Endodermal cell (in vitro differentiated cells): ENCODE data around the gene KCTD11. TPM values are rescaled to one million over a fixed set of nuclear protein-coding genes. Genes with fewer than 3 reads are reported as not detected.
"Not testable (repeated sequence)": the region's sequence is repeated elsewhere in the genome, so short reads cannot be mapped to it uniquely, and the experiment has no call there.

Experiments used
- DNase-seq: peaks from one replicate; pipeline ENCODE4 v3.0.0-alpha.2; 2017
- H3K27ac ChIP-seq: 2 replicates; pipeline ENCODE4 v1.5.1; 2013; ENCODE audit warnings: mild to moderate bottlenecking, low read depth, low read length, moderate library complexity
- H3K27me3 ChIP-seq: 2 replicates; pipeline ENCODE4 v1.6.1; 2013; ENCODE audit warnings: mild to moderate bottlenecking, low read length, moderate library complexity; ENCODE audit not compliant: insufficient read depth, control insufficient read depth, poor library complexity, severe bottlenecking
- H3K36me3 ChIP-seq: 2 replicates; pipeline ENCODE4 v1.7.0; 2013; ENCODE audit warnings: mild to moderate bottlenecking, low read length, moderate library complexity; ENCODE audit not compliant: control insufficient read depth, insufficient read depth
- H3K4me1 ChIP-seq: one replicate; pipeline ENCODE4 v1.7.0; 2013; ENCODE audit warnings: low read length; ENCODE audit not compliant: control insufficient read depth, insufficient read depth
- H3K4me3 ChIP-seq: 2 replicates; pipeline ENCODE4 v1.5.1; 2013; ENCODE audit warnings: mild to moderate bottlenecking, low read length, moderate library complexity
- H3K9ac ChIP-seq: 2 replicates; pipeline ENCODE4 v1.6.1; 2013; ENCODE audit warnings: mild to moderate bottlenecking, low read length, moderate library complexity; ENCODE audit not compliant: poor library complexity, severe bottlenecking; ENCODE audit errors: extremely low read depth
- H3K9me3 ChIP-seq: 2 replicates; pipeline ENCODE4 v1.6.1; 2013; ENCODE audit warnings: mild to moderate bottlenecking, low read length, moderate library complexity; ENCODE audit not compliant: control insufficient read depth
- H3K27ac Mint-ChIP-seq: 2 replicates; pipeline ENCODE4 v1.8.0; 2020; ENCODE audit warnings: mixed read lengths
- H3K27me3 Mint-ChIP-seq: 2 replicates; pipeline ENCODE4 v1.8.0; 2021; ENCODE audit warnings: mild to moderate bottlenecking, mixed read lengths; ENCODE audit not compliant: insufficient read depth
- H3K36me3 Mint-ChIP-seq: 2 replicates; pipeline ENCODE4 v1.8.0; 2020; ENCODE audit warnings: low read depth, mixed read lengths
- H3K4me1 Mint-ChIP-seq: 2 replicates; pipeline ENCODE4 v1.8.0; 2020; ENCODE audit warnings: mixed read lengths
- H3K4me3 Mint-ChIP-seq: 2 replicates; pipeline ENCODE4 v1.8.0; 2020; ENCODE audit warnings: mild to moderate bottlenecking, moderate library complexity, mixed read lengths
- H3K9me3 Mint-ChIP-seq: 2 replicates; pipeline ENCODE4 v1.8.0; 2020; ENCODE audit warnings: mild to moderate bottlenecking, mixed read lengths
- WGBS, 2 experiments: methylation state at CpG; one replicate each; pipeline versions ENCODE4 v1.1.5 to v1.1.7; 2013; ENCODE audit warnings: missing lambda C conversion rate in 2 of 2, mixed read lengths in 1 of 2; ENCODE audit not compliant: insufficient coverage in 1 of 2, insufficient read length in 1 of 2; 5-methylcytosine and 5-hydroxymethylcytosine counted together
- total RNA-seq, 2 donors: library from RNA; stranded (reverse); fragmentation: NEBNext Ultra II Directional in 1 of 2; extraction: Animal tissue kit (Norgen Biotek cat#: 25700) in 1 of 2; gene quantifications; 2 replicates in 1 of 2; 3 replicates in 1 of 2; pipeline ENCODE4 v1.2.1, GENCODE V29; 2021
- TF ChIP-seq, protein P1 (sequence below): fragments of 200-600 bp; sonication (generic); conservative IDR thresholded peaks from 2 replicates; pipeline ENCODE4 v1.5.0; 2021; ENCODE audit warnings: antibody characterized with exemption, mild to moderate bottlenecking

The KCTD11 gene
- total RNA-seq, 2 donors from 2014 or later = 7.1 to 8.4 TPM

DNA sequence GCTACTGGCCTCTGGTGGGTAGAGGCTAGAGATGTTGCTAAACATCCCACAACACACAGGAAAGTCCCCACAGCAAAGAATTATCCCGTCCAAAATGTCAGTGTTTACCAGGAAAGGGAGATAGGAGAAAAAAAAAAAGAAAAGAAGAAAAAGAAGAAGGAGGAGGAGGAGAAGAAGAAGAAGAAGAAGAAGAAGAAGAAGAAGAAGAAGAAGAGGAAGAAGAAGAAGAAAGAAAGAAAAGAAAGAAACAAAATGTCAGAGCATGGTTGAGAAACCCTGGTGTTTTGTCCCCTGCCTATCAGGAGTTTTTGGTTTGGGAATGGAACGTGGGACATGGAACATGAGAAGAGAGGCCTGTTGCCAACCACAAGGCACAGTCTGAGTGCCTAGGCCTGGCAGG is 5.4 kb downstream of the KCTD11 start:
- Histone ChIP-seq H3K27me3 (no peaks in the 10 kb centered on the region), H3K4me1 (peaks cover 5% of the 10 kb centered on the region), H3K9me3 (no peaks in the 10 kb centered on the region), H3K36me3 (no peaks in the 10 kb centered on the region), H3K4me3 (no peak overlapping the region), H3K9ac (no peak overlapping the region), H3K27ac (no peak overlapping the region)
- H3K4me3 Mint-ChIP-seq = no peak overlapping the region
- DNase-seq = no peak
- H3K4me1 Mint-ChIP-seq = peaks cover 5% of the 10 kb centered on the region
- WGBS, 2 experiments = 89 to 100% methylated on average over 1 to 2 of the region's 2 CpGs
- no peak overlapping the region for H3K27ac Mint-ChIP-seq
- no peaks in the 10 kb centered on the region for H3K36me3 Mint-ChIP-seq
- H3K27me3 Mint-ChIP-seq = peaks cover 24% of the 10 kb centered on the region
- H3K9me3 Mint-ChIP-seq = no peaks in the 10 kb centered on the region
- TF ChIP-seq, protein P1, sequence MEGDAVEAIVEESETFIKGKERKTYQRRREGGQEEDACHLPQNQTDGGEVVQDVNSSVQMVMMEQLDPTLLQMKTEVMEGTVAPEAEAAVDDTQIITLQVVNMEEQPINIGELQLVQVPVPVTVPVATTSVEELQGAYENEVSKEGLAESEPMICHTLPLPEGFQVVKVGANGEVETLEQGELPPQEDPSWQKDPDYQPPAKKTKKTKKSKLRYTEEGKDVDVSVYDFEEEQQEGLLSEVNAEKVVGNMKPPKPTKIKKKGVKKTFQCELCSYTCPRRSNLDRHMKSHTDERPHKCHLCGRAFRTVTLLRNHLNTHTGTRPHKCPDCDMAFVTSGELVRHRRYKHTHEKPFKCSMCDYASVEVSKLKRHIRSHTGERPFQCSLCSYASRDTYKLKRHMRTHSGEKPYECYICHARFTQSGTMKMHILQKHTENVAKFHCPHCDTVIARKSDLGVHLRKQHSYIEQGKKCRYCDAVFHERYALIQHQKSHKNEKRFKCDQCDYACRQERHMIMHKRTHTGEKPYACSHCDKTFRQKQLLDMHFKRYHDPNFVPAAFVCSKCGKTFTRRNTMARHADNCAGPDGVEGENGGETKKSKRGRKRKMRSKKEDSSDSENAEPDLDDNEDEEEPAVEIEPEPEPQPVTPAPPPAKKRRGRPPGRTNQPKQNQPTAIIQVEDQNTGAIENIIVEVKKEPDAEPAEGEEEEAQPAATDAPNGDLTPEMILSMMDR = no peak

DNA sequence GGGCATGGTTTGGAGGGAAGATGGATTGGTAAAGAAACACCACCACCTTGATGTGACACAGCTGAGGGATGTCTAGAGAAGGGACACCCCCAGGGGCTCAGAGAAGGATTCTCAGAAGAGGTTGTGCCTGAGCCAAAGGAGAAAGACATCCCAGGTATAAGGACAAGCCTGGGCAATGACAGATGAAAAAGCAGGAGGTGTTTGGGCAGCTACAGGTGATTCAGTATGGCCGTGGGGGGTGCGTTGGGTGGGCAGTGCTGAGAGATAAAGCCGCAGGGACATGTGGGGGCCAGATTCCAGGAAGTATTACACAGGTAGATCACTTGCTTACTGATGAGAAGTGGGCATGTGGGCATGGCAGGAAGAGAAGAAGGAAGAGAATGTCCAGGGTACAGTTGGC is 9.9 kb downstream of the KCTD11 start:
- WGBS, 2 experiments = 91% methylated on average over 3 of the region's 3 CpGs; no CpG with 5 or more reads in 1 of the 2 experiments
- Histone ChIP-seq H3K4me3 (no peak overlapping the region), H3K27me3 (no peaks in the 10 kb centered on the region), H3K9me3 (no peaks in the 10 kb centered on the region), H3K36me3 (no peaks in the 10 kb centered on the region), H3K9ac (no peak overlapping the region), H3K4me1 (no peaks in the 10 kb centered on the region), H3K27ac (no peak overlapping the region)
- Mint-ChIP-seq H3K27ac (no peak overlapping the region), H3K36me3 (no peaks in the 10 kb centered on the region), H3K27me3 (peaks cover 13% of the 10 kb centered on the region), H3K4me3 (no peak overlapping the region), H3K9me3 (no peaks in the 10 kb centered on the region), H3K4me1 (no peaks in the 10 kb centered on the region)
- TF ChIP-seq, protein P1 = no peak
- DNase-seq = no peak

DNA sequence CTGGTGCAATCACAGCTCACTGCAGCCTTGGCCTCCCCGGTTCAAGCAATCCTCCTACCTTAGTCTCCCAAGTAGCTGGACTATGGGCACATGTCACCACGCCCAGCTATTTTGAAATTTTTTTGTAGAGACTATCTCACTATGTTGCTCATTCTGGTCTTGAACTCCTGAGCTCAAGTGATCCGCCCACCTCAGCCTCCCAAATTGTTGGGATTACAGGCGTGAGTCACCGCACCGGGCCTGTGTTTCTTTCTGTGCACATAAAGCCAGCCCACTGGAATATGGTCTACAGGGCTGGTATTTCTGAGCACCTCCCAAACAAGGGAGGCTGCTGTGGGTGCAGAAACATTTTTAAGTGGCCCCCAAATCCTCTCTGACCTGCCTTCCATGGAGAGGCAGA is 11.3 kb downstream of the KCTD11 start:
- H3K9me3 ChIP-seq = no peaks in the 10 kb centered on the region
- DNase-seq = no peak
- no peaks in the 10 kb centered on the region for H3K27me3 ChIP-seq
- no peak overlapping the region for H3K9ac ChIP-seq
- Mint-ChIP-seq H3K27ac (no peak overlapping the region), H3K9me3 (no peaks in the 10 kb centered on the region), H3K27me3 (peaks cover 12% of the 10 kb centered on the region), H3K36me3 (no peaks in the 10 kb centered on the region), H3K4me3 (no peak overlapping the region), H3K4me1 (no peaks in the 10 kb centered on the region)
- H3K4me3 ChIP-seq = no peak overlapping the region
- H3K36me3 ChIP-seq = no peaks in the 10 kb centered on the region
- TF ChIP-seq, protein P1 = no peak
- 91 to 93% methylated on average over 6 of the region's 6 CpGs for WGBS, 2 experiments
- no peak overlapping the region for H3K27ac ChIP-seq
- no peaks in the 10 kb centered on the region for H3K4me1 ChIP-seq

DNA sequence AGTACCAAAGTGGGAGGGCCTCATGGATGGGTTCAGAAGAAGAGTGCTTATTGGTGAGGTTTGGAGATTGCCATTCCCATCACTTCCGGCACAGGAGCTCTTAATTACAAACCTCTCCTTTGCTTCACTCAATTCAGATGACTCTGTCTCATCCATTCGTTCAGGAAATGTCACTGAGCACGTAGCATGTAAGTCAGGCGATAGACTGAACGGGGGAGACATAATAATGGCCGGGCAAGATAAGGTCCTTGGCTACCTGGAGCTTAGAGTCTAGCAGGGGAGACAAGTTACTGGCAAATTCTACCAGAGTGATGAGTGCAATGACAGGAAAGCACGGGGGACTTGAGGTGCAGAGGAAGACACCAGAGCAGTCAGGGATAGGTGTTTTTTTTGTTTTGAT is 14.0 kb downstream of the KCTD11 start:
- H3K9me3 ChIP-seq, H3K4me1 Mint-ChIP-seq, H3K4me3 ChIP-seq, DNase-seq, H3K36me3 ChIP-seq, H3K27ac ChIP-seq, H3K27ac Mint-ChIP-seq, H3K4me1 ChIP-seq, H3K9ac ChIP-seq, H3K9me3 Mint-ChIP-seq, H3K4me3 Mint-ChIP-seq, H3K36me3 Mint-ChIP-seq, H3K27me3 ChIP-seq: not testable (repeated sequence)
- peaks cover 21% of the 10 kb centered on the region for H3K27me3 Mint-ChIP-seq
- 91 to 100% methylated on average over 1 to 5 of the region's 7 CpGs for WGBS, 2 experiments
